Hindlimb muscle (tissue), 1 donor: ENCODE measurements around the gene GATA3. TPM values are rescaled to one million over a fixed set of nuclear protein-coding genes. Genes with fewer than 3 reads are reported as not detected.

Source experiments
- DNase-seq: peaks from one replicate; pipeline ENCODE4 v3.0.0-alpha.2; 2013
- polyA plus RNA-seq: library from polyadenylated mRNA; unstranded; fragments of 120-200 nt; gene quantifications from one replicate; pipeline ENCODE4 v1.2.1, GENCODE V29; 2013; ENCODE audit not compliant: insufficient read length

Gene GATA3
- polyA plus RNA-seq, 1 donor: 1.0 TPM

DNA sequence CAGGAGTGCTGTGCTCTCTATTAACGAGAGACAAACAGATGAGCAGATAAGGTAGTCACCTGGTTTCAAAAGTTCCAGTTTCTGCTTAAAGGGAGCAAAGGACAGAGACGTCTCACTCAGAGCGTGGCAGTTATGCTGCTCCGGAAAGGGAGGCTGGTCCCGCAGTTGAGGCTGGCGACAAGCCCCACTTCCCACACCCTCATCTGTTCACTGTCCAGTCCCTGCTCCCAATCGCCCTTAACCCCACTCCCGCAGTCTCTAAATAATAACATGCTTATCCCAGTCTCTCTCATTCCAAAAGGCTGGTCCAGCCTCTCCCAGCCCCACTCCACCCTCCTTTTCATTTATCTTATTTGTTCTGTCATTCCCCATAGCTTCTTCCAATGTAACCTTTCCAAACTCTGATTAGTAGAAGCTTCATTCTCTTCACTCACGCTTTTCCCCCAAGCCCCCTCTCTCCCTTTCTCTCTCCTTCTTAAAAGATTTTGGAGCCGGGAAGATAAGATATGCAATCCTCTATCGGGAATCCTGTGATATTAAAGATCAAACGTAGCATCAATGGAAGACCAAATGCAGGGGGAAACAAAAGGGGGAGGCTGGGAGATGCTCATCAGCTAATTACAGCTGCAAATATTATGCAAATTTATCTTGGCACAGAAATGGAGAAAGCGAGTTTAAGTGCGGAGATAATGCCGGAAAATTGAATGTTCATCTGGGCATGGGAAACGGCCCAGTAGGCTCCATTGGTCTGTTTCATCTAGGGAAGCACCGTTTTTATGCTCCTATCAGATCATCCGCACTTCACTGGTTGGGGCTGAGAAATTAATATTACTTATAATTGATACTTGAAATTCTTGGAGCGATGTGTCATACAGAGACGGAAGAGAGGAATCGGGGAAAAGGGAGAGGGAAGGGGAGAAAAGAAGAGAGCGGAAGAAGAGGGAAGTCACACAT is 16.3 kb upstream of the GATA3 start:
- no peak for DNase-seq

- DNase-seq: no peak
Observed at GRCh38 chr10:8039321-8039881, 15.1 kb upstream of the GATA3 start.

GRCh38 chr10:8040651-8041050 is 13.8 kb upstream of the GATA3 start:
- DNase-seq: no peak

DNA sequence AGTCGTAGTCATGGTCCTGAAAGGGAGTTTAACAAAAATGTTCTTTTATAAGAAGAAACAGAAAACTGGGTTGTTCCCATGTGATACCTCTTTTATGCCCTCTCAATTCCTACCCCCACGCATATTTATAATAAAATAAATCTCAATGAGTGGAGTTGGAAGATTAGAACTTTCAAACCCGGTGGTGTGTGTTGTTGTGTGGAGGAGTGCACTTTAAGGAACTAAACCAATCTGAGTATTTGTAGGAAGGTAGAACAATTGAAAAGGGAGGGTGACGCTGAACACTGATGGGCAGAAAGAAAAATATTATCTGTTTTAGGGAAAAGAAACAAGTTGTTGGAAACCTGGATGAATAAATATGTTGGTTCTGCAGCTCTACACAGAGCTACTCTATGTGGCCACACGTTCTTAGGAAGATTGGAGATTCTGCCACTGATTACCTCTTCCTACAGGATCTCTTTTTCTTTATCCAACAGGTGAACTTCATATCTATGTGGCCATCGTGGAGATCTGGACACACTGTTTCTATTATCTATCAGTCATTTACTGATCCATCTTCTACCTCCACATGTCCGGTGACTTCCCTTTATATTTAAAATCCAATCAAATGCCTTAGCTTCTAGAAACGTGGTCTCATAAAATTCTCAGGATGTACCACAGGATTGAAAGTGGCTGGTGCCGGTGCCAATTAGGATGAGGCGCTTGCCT is 13.1 kb upstream of the GATA3 start:
- no peak for DNase-seq

GRCh38 chr10:8041992-8042720 is 12.3 kb upstream of the GATA3 start:
- DNase-seq: no peak

GRCh38 chr10:8042721-8043568 is 11.5 kb upstream of the GATA3 start:
- no peak for DNase-seq

- DNase-seq: no peak
Observed at GRCh38 chr10:8043569-8044306, 10.8 kb upstream of the GATA3 start.

DNA sequence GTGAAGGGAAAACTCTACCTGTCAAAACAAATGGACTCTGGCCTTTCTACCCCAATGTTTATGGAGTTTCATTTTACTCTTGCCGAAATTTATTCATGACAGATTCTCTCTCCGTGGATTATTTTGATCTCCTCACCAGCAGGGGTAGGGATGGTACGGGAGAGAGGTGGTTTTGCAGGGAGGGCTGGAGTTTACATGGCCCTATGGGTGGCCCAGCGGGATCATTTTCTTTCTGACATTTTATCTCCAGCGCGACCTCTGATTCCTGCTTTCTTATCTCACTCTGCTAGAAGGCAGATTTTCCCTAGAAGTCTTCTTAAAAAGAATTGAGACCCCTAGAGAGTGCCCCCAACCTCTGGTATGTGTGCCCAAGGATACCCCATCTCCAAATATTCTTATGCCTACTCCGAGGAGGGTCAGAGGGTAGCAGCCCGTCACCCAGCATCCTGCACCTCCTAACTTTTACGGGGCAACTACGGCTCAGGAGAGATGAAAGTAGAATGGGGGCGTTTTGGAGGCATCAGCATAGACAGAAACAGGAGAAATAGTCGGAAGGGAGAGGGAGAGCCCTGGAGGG is 10.1 kb upstream of the GATA3 start:
- no peak for DNase-seq

DNA sequence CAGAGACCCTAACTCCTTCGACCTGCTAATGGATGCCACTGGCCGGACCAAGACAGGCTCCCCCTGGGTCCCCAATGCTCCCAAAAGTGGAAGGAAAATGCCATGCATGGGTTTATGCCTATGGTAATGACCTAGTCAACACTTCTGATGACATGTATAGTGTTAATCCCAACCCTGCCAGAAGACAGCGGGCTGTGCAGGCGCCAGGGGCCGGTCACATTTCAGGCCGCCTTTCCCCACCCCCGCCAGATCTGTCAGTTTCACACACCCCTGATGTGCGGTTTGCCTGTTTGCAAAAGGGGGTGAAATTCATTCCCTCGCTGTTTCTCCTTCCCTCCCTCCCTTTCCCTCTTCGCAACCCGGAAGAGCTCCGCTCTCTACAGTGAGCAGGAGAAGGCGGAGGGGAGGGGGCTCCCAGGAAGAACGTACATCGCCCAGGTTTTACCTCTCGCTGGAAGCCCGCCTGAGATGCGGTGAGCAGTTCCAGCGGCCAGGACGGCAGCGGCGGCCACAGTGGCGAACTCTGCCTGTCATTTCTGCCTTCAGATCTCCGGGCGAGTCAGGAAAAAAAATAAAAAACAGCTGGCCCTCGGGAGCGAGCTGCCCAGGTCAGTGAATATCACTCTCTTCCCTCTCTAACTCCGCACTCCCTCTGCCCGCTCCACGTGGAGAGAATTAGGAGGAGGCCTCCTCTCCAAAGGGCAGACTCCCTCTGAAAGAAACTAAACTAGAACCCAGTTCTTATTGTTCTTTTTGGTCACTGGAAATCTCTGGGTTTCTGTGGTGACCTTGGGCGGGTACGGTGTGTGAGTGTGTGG is 9.4 kb upstream of the GATA3 start:
- no peak for DNase-seq

DNA sequence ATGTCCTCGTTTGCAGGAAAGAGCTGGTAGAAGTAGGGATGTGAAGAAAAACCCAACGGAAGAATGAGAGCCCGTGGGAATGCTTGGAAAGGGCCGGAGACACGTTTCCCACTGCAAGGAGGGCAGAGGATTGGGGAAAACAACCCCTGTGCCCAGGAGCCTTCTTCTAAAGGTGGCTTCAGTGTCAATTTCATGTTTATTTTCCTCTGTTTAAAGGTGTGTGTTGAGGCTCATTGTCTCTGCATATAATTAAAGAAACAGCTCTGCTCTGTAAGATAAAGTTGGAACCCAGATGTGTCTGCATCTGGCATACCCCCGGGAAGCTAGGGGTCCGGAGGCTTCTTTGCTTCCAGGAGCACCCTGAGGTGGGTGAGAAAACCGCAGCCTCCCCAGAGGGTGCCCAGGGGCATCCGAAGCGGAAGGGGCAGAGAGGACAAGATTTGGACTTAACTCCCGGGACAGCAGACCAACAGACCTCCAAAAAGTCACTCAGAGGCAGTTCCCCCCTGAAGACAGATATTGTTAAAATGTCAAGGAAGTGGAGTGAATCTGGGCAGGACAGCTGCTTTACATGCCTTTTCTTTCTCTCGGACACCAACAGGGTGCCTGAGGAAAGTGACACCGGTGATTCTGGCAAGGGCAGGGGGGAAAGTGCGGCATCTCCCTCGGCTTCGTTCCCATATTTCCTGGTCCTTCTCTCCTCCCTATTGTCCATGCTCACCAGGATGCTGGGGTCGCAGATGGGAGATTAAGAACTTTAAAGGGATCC is 8.6 kb upstream of the GATA3 start:
- DNase-seq: no peak

DNA sequence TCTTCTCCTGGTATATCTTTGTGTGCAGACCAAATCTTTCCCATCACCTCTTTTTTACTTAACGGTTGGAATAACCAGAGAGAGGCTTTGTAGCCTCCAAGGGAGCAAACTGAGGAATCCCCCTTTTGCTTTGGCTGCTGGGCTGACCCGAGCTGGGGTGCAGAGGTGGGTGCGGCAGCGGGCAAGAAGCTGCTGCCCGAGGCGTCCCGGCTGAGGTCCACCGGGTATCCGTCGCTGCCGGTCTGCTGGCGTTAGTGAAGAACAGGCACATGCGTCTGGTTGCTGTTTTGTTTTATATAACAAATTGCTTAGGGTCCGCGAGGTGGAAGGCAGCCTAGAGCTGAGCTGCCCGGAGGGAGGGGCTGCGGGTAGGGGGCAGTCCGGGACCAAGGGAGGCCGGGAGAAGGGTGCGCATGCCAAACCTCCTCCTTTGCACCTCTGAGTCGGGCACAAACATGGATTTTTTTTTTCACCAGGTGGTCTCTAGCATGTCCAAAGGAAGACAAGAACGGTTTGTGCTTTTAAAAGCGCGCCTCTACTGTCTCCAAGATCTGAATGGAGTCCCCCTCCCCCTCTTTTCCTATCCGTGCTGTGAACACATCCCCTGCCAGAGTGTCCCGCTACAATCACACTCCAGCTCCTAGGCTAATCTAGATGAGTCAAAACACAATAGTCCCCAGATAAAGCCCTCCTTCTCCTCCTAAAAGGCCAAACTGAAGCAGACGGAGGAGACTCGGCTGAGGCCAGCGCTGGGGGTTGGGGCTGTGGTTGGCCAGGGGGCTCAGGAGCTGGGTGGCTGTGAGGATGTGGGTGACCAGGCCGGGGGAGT is 6.8 kb upstream of the GATA3 start:
- no peak for DNase-seq

DNA sequence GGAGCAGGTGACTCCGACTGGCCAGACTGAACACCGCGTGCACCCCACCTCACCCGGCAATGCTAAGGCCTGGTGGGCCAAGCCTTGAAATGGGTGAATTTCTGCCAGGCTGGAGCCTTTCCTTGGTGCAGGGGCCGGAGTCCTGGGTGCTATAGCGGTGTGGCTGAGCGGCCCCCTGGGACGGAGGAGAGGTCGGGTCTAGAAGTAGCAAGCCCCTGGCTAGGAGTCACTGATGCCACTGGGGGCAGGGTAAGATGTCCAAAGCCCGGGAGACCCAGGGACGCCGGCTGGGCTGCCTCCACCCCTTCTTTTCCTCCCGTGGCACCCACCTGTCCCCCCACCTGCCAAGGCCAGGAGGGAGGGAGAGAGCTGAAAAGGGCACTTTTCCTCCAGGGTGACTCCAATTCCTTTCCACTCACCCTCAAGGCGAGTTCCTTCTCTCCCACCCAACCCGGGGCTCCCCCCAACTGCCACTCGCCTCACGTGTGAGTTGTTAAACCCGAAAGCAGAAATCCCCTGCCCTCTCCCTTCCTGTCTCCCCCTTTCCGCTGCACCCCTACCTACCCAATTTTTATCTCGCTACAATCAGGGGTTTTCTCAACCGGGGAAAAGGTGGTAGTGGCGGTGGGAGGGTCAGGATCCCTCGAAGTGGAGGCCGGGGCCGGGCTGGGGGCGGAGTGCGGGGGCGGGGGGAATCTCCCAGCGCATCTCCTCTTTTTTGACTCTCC is 6.0 kb upstream of the GATA3 start:
- DNase-seq: no peak

- DNase-seq: no peak
Observed at GRCh38 chr10:8049045-8049864, 5.2 kb upstream of the GATA3 start.

- DNase-seq: no peak
Observed at GRCh38 chr10:8049865-8050555, 4.5 kb upstream of the GATA3 start.

DNA sequence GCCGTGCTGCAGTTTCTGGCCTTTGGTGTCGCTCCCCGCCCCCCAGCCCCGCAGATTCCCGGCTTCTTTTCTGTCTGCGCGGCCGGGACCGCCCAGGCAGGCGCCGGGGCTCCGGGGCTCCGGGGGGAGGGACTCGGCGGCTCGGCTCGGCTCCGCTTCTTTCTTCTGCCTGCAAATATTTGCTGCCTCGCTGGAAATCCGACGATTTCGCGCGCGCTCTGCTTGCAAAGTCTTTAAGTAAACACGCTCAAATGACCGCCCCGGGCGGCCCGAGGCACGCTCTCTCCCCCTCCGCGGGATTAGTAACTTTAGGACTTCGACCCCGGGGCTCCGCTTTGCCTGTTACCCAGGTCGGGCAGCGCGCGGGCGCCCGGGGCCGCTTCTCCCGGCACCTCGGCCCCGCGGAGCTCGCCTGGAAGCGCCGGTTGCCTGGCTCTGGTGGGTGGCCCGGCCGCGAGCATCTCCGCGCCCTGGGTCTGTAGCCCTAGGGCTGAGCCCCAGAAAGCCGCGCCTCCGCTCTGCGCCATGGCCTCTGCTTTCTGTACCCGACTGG is 3.9 kb upstream of the GATA3 start:
- no peak for DNase-seq
